AG04450 (cell line): ENCODE results near the gene ELAC1. TPM values are rescaled to one million over a fixed set of nuclear protein-coding genes. Genes with fewer than 3 reads are reported as not detected.

Experiments used
- CTCF ChIA-PET: fragments of 300-600, 350-600 bp; formaldehyde crosslinking; extraction: SDS; loops from one replicate; lab custom pipeline; 2022; ENCODE audit warnings: antibody characterized with exemption, inconsistent platforms; lab: Charles Lee
- POLR2A ChIA-PET: fragments of 350-600 bp; formaldehyde crosslinking; extraction: SDS; loops from one replicate; lab custom pipeline; 2021; ENCODE audit warnings: antibody characterized with exemption, inconsistent platforms; lab: Yijun Ruan, JAX
- DNase-seq: peaks from one replicate; pipeline ENCODE4 v3.0.0-alpha.2; 2011; ENCODE audit warnings: low read depth, low spot score
- H3K27ac ChIP-seq: one replicate; pipeline ENCODE4 v1.5.1; 2012; ENCODE audit warnings: low read depth, low read length, control low read depth
- H3K27me3 ChIP-seq: one replicate; pipeline ENCODE4 v1.6.0; 2012; ENCODE audit warnings: low read length; ENCODE audit not compliant: control insufficient read depth, insufficient read depth
- H3K4me3 ChIP-seq: 2 replicates; pipeline ENCODE4 v1.5.1; 2011; ENCODE audit warnings: mild to moderate bottlenecking, low read depth, low read length, control low read depth
- H3K9me3 ChIP-seq: 2 replicates; pipeline ENCODE4 v1.5.1; 2012; ENCODE audit warnings: low read length; ENCODE audit not compliant: control insufficient read depth, insufficient read depth
- CTCF ChIP-seq: IDR thresholded peaks from 2 replicates; pipeline ENCODE4 v1.5.1; 2011; ENCODE audit warnings: low read depth, low read length, control low read depth, inconsistent platforms
- polyA plus RNA-seq: library from polyadenylated mRNA; depleted of rRNA; stranded (reverse); fragments of >200 nt; gene quantifications from 2 replicates; pipeline ENCODE4 v1.2.3, GENCODE V29; 2011

Gene ELAC1
- polyA plus RNA-seq, 1 experiment = 9.1 TPM

- POLR2A ChIA-PET = no interaction called here
- H3K9me3 ChIP-seq = no peaks in the 10 kb centered on the region
- CTCF ChIA-PET = interaction anchor here (1.0 kb wide), 1 partner anchor 14 kb away, joined by 3 read pairs; no protein-coding TSS in a partner anchor
- no peak overlapping the region for H3K4me3 ChIP-seq
- no peak for TF ChIP-seq CTCF
- no peak for DNase-seq
- no peak overlapping the region for H3K27ac ChIP-seq
- H3K27me3 ChIP-seq = no peaks in the 10 kb centered on the region
Observed at GRCh38 chr18:50950626-50951025, 17.2 kb upstream of the ELAC1 start.

- H3K27ac ChIP-seq = no peak overlapping the region
- no peaks in the 10 kb centered on the region for H3K9me3 ChIP-seq
- H3K27me3 ChIP-seq = no peaks in the 10 kb centered on the region
- TF ChIP-seq CTCF = no peak
- ChIA-PET POLR2A (no interaction called here), CTCF (interaction anchor here (0.6 kb wide), 1 partner anchor 97 kb away, joined by 3 read pairs; no protein-coding TSS in a partner anchor)
- DNase-seq = no peak
- H3K4me3 ChIP-seq = no peak overlapping the region
Observed at GRCh38 chr18:50953822-50954221, 14.0 kb upstream of the ELAC1 start.

- Histone ChIP-seq H3K27me3 (no peaks in the 10 kb centered on the region), H3K9me3 (no peaks in the 10 kb centered on the region), H3K4me3 (no peak overlapping the region), H3K27ac (no peak overlapping the region)
- ChIA-PET CTCF (interaction anchor here (1.2 kb wide), 1 partner anchor 135 kb away, joined by 4 read pairs; no protein-coding TSS in a partner anchor), POLR2A (no interaction called here)
- no peak for TF ChIP-seq CTCF
- DNase-seq = no peak
Observed at GRCh38 chr18:50955253-50955652, 12.6 kb upstream of the ELAC1 start.

GRCh38 chr18:50956116-50956515 lies 11.7 kb upstream of the ELAC1 start:
- ChIA-PET POLR2A (no interaction called here), CTCF (interaction anchor here (1.2 kb wide), 1 partner anchor 136 kb away, joined by 4 read pairs; no protein-coding TSS in a partner anchor)
- Histone ChIP-seq H3K27me3 (no peaks in the 10 kb centered on the region), H3K9me3 (no peaks in the 10 kb centered on the region), H3K4me3 (no peak overlapping the region), H3K27ac (no peak overlapping the region)
- TF ChIP-seq CTCF = no peak
- DNase-seq = no peak

- H3K4me3 ChIP-seq = no peak overlapping the region
- TF ChIP-seq CTCF = no peak
- DNase-seq = no peak
- ChIA-PET POLR2A (interaction anchor here (0.8 kb wide), 1 partner anchor 12 kb away, joined by 3 read pairs; no protein-coding TSS in a partner anchor), CTCF (no interaction called here)
- H3K27me3 ChIP-seq = no peaks in the 10 kb centered on the region
- H3K27ac ChIP-seq = no peak overlapping the region
- peaks cover 6% of the 10 kb centered on the region; the same call in 1 of the 2 replicates for H3K9me3 ChIP-seq
Observed at GRCh38 chr18:50961974-50962373, 5.9 kb upstream of the ELAC1 start.
